ENCODE measurements around the gene MTHFD1L.

Gene MTHFD1L

DNA sequence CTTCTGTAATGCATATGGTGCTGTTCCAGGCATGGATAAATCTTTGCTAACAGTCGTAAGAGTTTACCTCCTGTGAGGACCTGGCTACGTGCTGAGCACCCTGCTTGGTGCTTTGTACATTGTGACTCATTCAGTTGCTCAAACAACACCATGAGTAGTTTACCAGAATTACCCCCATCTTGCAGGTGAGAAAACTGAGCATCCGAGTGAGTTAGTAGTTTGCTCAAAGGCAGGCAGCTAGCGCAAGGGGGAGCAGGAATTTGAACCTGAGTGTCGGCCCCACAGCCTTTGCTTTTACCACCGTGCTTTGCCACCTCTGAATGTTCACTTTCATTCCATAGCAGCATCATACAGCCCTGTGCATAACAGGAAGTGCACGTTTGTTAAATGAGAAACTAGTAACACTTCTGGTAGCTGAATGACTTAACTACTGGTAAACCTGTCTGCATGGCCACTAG is 121.9 kb downstream of the MTHFD1L start:
- Histone ChIP-seq H3K36me3 (ENCODE audit: control insufficient read depth, insufficient read depth, low read length) (no peaks in the 10 kb centered on the region), H3K4me1 (ENCODE audit: control insufficient read depth, insufficient read depth, low read length) (no peaks in the 10 kb centered on the region), H3K4me3 (ENCODE audit: low read length) (no peak overlapping the region), H3K9ac (ENCODE audit: low read length) (no peak overlapping the region), H3K9me3 (ENCODE audit: control insufficient read depth, low read length) (no peaks in the 10 kb centered on the region), H3K27me3 (ENCODE audit: control insufficient read depth, insufficient read depth, low read length) (no peaks in the 10 kb centered on the region)

DNA sequence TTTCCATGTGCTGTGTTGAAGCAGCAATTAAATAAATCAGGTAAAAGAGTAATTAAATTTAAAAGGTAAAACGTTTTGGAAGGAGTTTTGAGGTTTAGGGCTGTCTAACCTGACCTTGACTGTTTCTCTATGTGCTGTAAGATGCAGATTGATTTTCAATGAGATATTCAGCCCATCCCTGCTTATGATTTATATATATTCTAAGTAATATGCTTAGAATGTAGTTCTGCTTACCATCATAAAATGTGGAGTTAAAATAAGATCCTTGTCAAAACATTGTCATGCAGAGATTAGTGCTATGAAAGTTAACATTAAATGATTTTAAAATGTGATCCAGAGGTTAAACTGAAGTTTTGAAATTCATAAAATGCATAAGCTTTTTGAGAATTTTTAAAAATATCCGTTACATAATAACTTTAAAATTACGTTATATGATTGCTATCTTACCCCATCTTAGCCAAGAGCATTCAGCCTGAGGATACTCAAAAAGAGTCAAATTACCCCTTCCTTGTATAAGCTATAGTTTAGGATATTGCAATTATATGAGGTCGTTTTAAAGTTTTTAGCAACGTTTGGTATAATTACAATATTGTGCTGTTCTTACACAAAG is 122.5 kb downstream of the MTHFD1L start:
- no peaks in the 10 kb centered on the region for H3K27me3 ChIP-seq (ENCODE audit: control insufficient read depth, insufficient read depth, low read length)
- no peaks in the 10 kb centered on the region for H3K9me3 ChIP-seq (ENCODE audit: control insufficient read depth, low read length)
- no peak overlapping the region for H3K9ac ChIP-seq (ENCODE audit: low read length)
- H3K36me3 ChIP-seq (ENCODE audit: control insufficient read depth, insufficient read depth, low read length): no peaks in the 10 kb centered on the region
- no peaks in the 10 kb centered on the region for H3K4me1 ChIP-seq (ENCODE audit: control insufficient read depth, insufficient read depth, low read length)
- H3K4me3 ChIP-seq (ENCODE audit: low read length): no peak overlapping the region

DNA sequence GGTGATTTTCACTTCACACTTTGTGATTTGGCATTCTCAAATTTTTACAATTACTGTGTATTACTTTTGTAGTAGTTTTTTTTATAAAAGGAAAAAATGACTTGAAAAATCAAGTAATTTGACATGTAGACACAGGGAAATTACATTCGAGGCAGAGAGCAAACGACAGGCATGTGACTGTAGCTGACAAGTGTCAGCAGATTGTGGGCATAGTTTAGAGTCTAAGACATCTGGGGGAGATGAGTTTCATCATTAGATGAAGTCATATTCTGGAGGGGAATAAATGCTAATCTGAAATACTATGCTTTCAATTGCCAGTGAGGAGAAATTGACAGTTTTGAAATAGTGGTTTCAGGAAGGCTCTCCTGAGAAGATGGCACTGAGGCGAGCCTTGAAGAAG is 126.0 kb downstream of the MTHFD1L start:
- Histone ChIP-seq H3K9me3 (ENCODE audit: control insufficient read depth, low read length) (no peaks in the 10 kb centered on the region), H3K27me3 (ENCODE audit: control insufficient read depth, insufficient read depth, low read length) (no peaks in the 10 kb centered on the region), H3K4me1 (ENCODE audit: control insufficient read depth, insufficient read depth, low read length) (no peaks in the 10 kb centered on the region), H3K36me3 (ENCODE audit: control insufficient read depth, insufficient read depth, low read length) (no peaks in the 10 kb centered on the region), H3K9ac (ENCODE audit: low read length) (no peak overlapping the region), H3K4me3 (ENCODE audit: low read length) (no peak overlapping the region)

DNA sequence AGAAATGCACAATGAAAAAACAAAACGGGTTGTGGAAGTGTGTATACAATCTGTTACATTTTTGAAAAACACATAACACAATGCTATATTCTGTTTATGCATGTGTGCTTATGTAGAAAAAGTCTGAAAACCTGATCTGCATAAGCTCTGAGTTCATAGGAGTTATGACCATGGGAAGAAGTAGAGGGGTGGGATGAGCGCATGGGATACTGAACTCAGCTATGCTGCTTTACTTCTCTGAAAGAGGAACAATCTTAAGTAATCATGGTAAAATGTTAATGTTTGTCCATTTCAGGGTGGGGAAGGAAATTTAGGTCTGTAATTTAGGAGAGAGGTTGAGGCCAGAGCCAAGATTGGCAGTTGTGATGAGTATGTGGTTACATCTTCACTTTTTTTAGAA is 126.8 kb downstream of the MTHFD1L start:
- H3K4me3 ChIP-seq (ENCODE audit: low read length): no peak overlapping the region

DNA sequence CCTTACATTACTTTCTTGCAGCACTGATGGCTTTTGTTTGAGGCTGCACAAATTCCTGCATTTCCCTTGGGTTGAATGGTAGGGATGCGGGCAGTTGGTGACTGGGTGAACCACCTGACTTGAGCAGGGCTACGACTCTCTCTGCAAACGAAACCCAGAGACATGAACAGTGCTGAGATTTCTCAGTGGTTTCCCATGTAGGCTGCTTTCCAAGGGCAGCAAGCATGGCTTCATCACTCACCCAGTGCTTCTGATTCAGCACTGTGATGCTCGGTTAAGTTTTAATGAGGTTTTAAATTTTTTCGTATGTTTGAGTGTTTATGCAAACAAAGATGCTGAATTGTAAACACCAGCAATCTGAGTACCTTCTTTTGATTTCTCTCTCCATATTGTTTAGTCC is 127.2 kb downstream of the MTHFD1L start:
- no peaks in the 10 kb centered on the region for H3K4me1 ChIP-seq (ENCODE audit: control insufficient read depth, insufficient read depth, low read length)

More for the DNA sequence above, 126.8 kb downstream of the MTHFD1L start:
- H3K27me3 ChIP-seq (ENCODE audit: control insufficient read depth, insufficient read depth, low read length): no peaks in the 10 kb centered on the region
- no peaks in the 10 kb centered on the region for H3K9me3 ChIP-seq (ENCODE audit: control insufficient read depth, low read length)
- no peaks in the 10 kb centered on the region for H3K4me1 ChIP-seq (ENCODE audit: control insufficient read depth, insufficient read depth, low read length)
- H3K9ac ChIP-seq (ENCODE audit: low read length): no peak overlapping the region
- no peaks in the 10 kb centered on the region for H3K36me3 ChIP-seq (ENCODE audit: control insufficient read depth, insufficient read depth, low read length)

DNA sequence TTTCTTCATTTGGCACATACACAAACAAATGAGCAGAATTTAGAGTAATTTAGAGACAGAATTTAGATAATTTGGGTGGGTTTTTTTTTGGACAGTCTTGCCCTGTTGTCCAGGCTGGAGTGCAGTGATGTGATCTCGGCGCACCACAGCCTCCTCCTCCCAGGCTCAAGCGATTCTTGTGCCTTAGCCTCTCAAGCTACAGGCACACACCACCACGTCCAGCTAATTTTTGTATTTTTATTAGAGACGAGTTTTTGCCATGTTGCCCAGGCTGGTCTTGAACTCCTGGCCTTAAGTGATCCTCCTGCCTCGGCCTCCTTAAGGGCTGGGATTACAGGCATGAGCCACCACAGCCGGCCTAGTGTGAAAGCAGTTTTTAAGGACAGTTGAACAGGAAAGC is 127.8 kb downstream of the MTHFD1L start:
- Histone ChIP-seq H3K27me3 (ENCODE audit: control insufficient read depth, insufficient read depth, low read length) (no peaks in the 10 kb centered on the region), H3K4me3 (ENCODE audit: low read length) (no peak overlapping the region), H3K36me3 (ENCODE audit: control insufficient read depth, insufficient read depth, low read length) (no peaks in the 10 kb centered on the region), H3K9me3 (ENCODE audit: control insufficient read depth, low read length) (no peaks in the 10 kb centered on the region), H3K9ac (ENCODE audit: low read length) (no peak overlapping the region), H3K4me1 (ENCODE audit: control insufficient read depth, insufficient read depth, low read length) (no peaks in the 10 kb centered on the region)

More for the DNA sequence above, 127.2 kb downstream of the MTHFD1L start:
- H3K9ac ChIP-seq (ENCODE audit: low read length): no peak overlapping the region
- no peaks in the 10 kb centered on the region for H3K9me3 ChIP-seq (ENCODE audit: control insufficient read depth, low read length)
- no peak overlapping the region for H3K4me3 ChIP-seq (ENCODE audit: low read length)
- H3K27me3 ChIP-seq (ENCODE audit: control insufficient read depth, insufficient read depth, low read length): no peaks in the 10 kb centered on the region
- no peaks in the 10 kb centered on the region for H3K36me3 ChIP-seq (ENCODE audit: control insufficient read depth, insufficient read depth, low read length)

DNA sequence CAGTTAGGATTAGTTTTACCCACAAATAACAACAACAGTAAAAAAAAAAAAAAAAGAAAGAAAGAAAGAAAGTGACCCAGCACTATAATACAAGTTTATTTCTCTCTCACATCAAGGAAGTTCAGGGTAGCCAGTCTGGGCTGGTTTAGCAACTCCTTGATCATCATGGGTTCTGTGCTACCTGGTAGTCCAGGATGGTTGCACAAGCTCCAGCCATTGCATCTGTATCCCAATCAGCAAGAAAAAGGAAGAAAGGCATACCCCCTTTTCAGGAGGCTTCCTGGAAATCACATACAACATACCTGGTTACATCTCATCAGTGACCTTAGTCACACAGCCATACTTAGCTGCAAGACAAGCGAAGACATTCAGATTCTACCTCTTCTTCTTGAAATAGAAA is 128.5 kb downstream of the MTHFD1L start:
- H3K9me3 ChIP-seq (ENCODE audit: control insufficient read depth, low read length): no peaks in the 10 kb centered on the region
- no peak overlapping the region for H3K9ac ChIP-seq (ENCODE audit: low read length)
- H3K4me1 ChIP-seq (ENCODE audit: control insufficient read depth, insufficient read depth, low read length): no peaks in the 10 kb centered on the region
- no peaks in the 10 kb centered on the region for H3K27me3 ChIP-seq (ENCODE audit: control insufficient read depth, insufficient read depth, low read length)
- H3K36me3 ChIP-seq (ENCODE audit: control insufficient read depth, insufficient read depth, low read length): no peaks in the 10 kb centered on the region
- H3K4me3 ChIP-seq (ENCODE audit: low read length): no peak overlapping the region

DNA sequence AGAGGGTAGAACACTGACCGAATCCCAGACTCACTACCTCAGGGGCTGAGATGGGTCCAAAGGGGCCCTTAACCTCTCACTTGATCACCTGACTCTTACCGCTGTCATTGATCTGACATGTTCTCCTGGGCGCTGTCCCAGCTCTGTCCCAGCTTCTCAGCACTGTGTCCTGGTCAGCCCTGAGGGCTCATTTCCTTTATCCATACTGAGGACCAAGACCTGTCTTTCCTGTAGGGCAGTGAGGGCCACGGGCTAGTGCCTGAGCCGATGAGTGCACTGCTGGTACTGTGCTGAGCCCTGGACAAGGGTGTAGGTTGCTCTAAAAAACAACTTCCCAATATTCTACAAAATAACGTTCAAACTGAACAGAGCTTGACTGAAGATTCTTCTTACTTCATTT is 131.5 kb downstream of the MTHFD1L start:
- no peak overlapping the region for H3K9ac ChIP-seq (ENCODE audit: low read length)
- H3K4me3 ChIP-seq (ENCODE audit: low read length): no peak overlapping the region
- H3K27me3 ChIP-seq (ENCODE audit: control insufficient read depth, insufficient read depth, low read length): peaks cover 6% of the 10 kb centered on the region

DNA sequence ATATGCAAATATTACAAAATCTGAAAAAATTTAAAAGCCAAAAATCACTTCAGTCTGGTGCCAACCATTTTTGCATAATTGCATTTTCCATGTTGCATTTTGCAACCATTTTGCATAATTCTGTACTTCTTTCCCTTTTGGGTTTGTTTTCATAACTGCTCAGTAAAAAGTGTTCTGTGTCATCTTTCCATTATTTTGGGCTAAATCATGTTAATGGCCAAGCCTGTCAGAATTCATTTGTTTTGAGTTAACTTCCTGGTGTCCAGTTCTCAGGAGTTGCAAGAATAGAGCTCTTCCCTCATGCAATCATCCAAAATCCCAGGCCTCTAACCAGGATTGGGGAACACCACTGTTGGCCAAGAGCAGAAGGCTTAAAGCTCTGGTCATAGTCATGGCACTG is 133.6 kb downstream of the MTHFD1L start:
- Histone ChIP-seq H3K9ac (ENCODE audit: low read length) (no peak overlapping the region), H3K36me3 (ENCODE audit: control insufficient read depth, insufficient read depth, low read length) (no peaks in the 10 kb centered on the region), H3K9me3 (ENCODE audit: control insufficient read depth, low read length) (no peaks in the 10 kb centered on the region), H3K4me3 (ENCODE audit: low read length) (no peak overlapping the region), H3K4me1 (ENCODE audit: control insufficient read depth, insufficient read depth, low read length) (peaks cover 1% of the 10 kb centered on the region), H3K27me3 (ENCODE audit: control insufficient read depth, insufficient read depth, low read length) (peaks cover 11% of the 10 kb centered on the region)

More for the DNA sequence above, 131.5 kb downstream of the MTHFD1L start:
- no peaks in the 10 kb centered on the region for H3K4me1 ChIP-seq (ENCODE audit: control insufficient read depth, insufficient read depth, low read length)
- H3K36me3 ChIP-seq (ENCODE audit: control insufficient read depth, insufficient read depth, low read length): no peaks in the 10 kb centered on the region
- H3K9me3 ChIP-seq (ENCODE audit: control insufficient read depth, low read length): no peaks in the 10 kb centered on the region

DNA sequence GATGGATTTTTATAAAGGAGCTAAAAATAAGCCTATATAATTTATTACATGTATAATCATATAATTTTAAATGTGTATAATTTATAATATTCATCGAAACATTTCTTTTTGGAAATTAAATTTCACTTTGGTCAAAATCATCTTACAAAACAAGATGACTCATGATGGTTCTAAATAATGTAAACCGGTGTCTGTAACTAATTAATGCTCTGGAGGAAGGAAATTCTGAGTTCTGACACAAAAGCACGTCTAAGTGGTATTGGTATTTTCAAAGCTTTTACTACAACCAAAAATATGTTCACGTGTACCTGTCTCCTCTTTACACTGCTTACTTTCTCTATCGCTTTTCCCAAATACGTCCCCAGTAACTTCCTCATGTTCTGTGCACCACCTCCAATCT is 134.1 kb downstream of the MTHFD1L start:
- Histone ChIP-seq H3K27me3 (ENCODE audit: control insufficient read depth, insufficient read depth, low read length) (peaks cover 11% of the 10 kb centered on the region), H3K4me1 (ENCODE audit: control insufficient read depth, insufficient read depth, low read length) (peaks cover 3% of the 10 kb centered on the region), H3K9ac (ENCODE audit: low read length) (no peak overlapping the region), H3K36me3 (ENCODE audit: control insufficient read depth, insufficient read depth, low read length) (no peaks in the 10 kb centered on the region), H3K9me3 (ENCODE audit: control insufficient read depth, low read length) (no peaks in the 10 kb centered on the region), H3K4me3 (ENCODE audit: low read length) (no peak overlapping the region)

DNA sequence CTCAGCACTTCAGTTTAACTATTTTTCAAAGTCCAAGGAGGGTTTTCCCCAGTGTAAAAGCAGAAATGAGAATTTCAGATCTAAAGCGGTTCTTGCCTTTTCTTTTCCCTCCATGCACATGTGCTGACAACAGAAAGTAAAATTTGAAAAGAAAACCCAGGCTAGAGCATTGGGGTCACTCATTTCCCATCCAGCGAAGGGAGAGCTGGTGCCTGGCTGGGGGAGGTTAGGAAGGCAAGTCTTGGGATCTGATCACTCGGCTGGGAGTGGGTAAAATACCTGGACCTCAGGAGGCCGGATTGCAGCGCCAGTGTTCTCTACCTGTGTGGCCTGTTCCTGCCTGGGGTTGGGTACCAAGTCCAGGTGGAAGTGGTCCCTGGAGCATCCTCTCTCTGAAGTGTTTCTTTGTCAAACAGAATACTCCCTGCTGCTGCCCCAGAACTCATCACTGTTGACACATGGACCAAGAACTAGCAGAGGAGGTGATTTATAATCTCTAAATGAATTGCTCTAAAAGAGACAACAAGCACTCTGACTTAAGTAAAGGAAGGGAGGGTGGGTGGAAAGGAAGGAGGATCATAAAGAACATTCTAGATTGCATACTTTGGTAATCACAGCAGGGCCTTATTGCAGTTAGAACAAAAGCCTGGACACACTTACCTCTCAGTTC is 136.0 kb downstream of the MTHFD1L start:
- H3K4me3 ChIP-seq (ENCODE audit: low read length): no peak overlapping the region
- peaks cover 10% of the 10 kb centered on the region for H3K4me1 ChIP-seq (ENCODE audit: control insufficient read depth, insufficient read depth, low read length)
- H3K36me3 ChIP-seq (ENCODE audit: control insufficient read depth, insufficient read depth, low read length): no peaks in the 10 kb centered on the region
- no peak overlapping the region for H3K9ac ChIP-seq (ENCODE audit: low read length)
- peaks cover 11% of the 10 kb centered on the region for H3K27me3 ChIP-seq (ENCODE audit: control insufficient read depth, insufficient read depth, low read length)
- H3K9me3 ChIP-seq (ENCODE audit: control insufficient read depth, low read length): no peaks in the 10 kb centered on the region

DNA sequence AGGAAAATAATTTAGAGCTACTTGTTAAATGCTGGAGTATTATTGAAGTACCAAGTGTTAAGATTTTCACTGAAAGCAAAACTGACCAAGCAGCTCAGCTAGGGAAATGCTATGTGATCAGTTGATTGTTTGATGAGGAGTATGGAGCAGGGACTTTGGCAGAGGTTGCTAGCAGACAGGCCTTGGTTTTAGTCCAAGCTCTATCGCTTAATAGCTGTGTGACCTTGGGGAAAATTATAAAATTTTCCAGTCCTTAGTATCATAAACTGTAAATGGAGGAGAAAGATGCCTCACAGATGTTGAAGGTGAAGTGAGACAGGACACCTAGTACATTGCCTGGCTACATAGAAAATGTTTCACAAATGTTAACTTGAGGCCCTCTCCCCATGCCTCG is 136.6 kb downstream of the MTHFD1L start:
- no peaks in the 10 kb centered on the region for H3K36me3 ChIP-seq (ENCODE audit: control insufficient read depth, insufficient read depth, low read length)
- H3K9ac ChIP-seq (ENCODE audit: low read length): no peak overlapping the region
- H3K4me1 ChIP-seq (ENCODE audit: control insufficient read depth, insufficient read depth, low read length): peaks cover 10% of the 10 kb centered on the region
- peaks cover 11% of the 10 kb centered on the region for H3K27me3 ChIP-seq (ENCODE audit: control insufficient read depth, insufficient read depth, low read length)
- H3K9me3 ChIP-seq (ENCODE audit: control insufficient read depth, low read length): no peaks in the 10 kb centered on the region
- no peak overlapping the region for H3K4me3 ChIP-seq (ENCODE audit: low read length)
